Dermis blood vessel endothelial cell (primary cell): ENCODE data around the gene ZNF618. TPM values are rescaled to one million over a fixed set of nuclear protein-coding genes. Genes with fewer than 3 reads are reported as not detected.

Experiments
- DNase-seq: peaks from one replicate; pipeline ENCODE4 v3.0.0; 2010
- total RNA-seq: library from RNA; depleted of rRNA; stranded (reverse); fragments of >200 nt; gene quantifications from 2 replicates; pipeline ENCODE4 v1.2.3, GENCODE V29; 2014

The ZNF618 gene
- total RNA-seq, 1 donor from 2014 or later: 11.7 TPM

GRCh38 chr9:113934829-113935676 is 58.9 kb downstream of the ZNF618 start:
- no peak for DNase-seq

- DNase-seq: no peak
Observed at GRCh38 chr9:113935677-113936380, 59.7 kb downstream of the ZNF618 start.

GRCh38 chr9:113940077-113940476 is 64.0 kb downstream of the ZNF618 start:
- DNase-seq: no peak

- no peak for DNase-seq
Observed at GRCh38 chr9:113941056-113941455, 64.9 kb downstream of the ZNF618 start.

GRCh38 chr9:113941526-113941925 is 65.4 kb downstream of the ZNF618 start:
- DNase-seq: no peak

- DNase-seq: no peak
Observed at GRCh38 chr9:113943112-113944009, 67.3 kb downstream of the ZNF618 start.

- no peak for DNase-seq
Observed at GRCh38 chr9:113945784-113946183, 69.7 kb downstream of the ZNF618 start.

GRCh38 chr9:113946496-113947115 is 70.5 kb downstream of the ZNF618 start:
- DNase-seq: no peak

GRCh38 chr9:113947941-113948340 is 71.8 kb downstream of the ZNF618 start:
- no peak for DNase-seq

- no peak for DNase-seq
Observed at GRCh38 chr9:113948891-113949570, 72.9 kb downstream of the ZNF618 start.

- DNase-seq: no peak
Observed at GRCh38 chr9:113949571-113950078, 73.5 kb downstream of the ZNF618 start.

GRCh38 chr9:113950195-113951031 is 74.3 kb downstream of the ZNF618 start:
- DNase-seq: no peak

GRCh38 chr9:113951032-113951372 is 74.9 kb downstream of the ZNF618 start:
- DNase-seq: no peak

GRCh38 chr9:113952676-113953075 is 76.6 kb downstream of the ZNF618 start:
- no peak for DNase-seq

GRCh38 chr9:113953531-113953930 is 77.4 kb downstream of the ZNF618 start:
- DNase-seq: peak; percentile 90

GRCh38 chr9:113954591-113954990 is 78.5 kb downstream of the ZNF618 start:
- DNase-seq: no peak

GRCh38 chr9:113955076-113955752 is 79.1 kb downstream of the ZNF618 start:
- no peak for DNase-seq

GRCh38 chr9:113956901-113957300 is 80.8 kb downstream of the ZNF618 start:
- DNase-seq: no peak

GRCh38 chr9:113957351-113957750 is 81.2 kb downstream of the ZNF618 start:
- no peak for DNase-seq

GRCh38 chr9:113957821-113958341 is 81.8 kb downstream of the ZNF618 start:
- DNase-seq: peak; percentile 66
